Adipose tissue (tissue), 3 donors: ENCODE measurements around the gene CLCA2. TPM values are rescaled to one million over a fixed set of nuclear protein-coding genes. Genes with fewer than 3 reads are reported as not detected.

Experiments
- H3K27ac ChIP-seq: one replicate; pipeline ENCODE4 v1.5.1; 2013; ENCODE audit warnings: low read depth, low read length
- WGBS, 3 donors: extraction: QIAGEN DNeasy Blood & Tissue Kit; methylation state at CpG; one replicate each; pipeline ENCODE4 v1.1.7; 2013; 5-methylcytosine and 5-hydroxymethylcytosine counted together
- polyA plus RNA-seq, 3 donors: library from polyadenylated mRNA; stranded (reverse); fragments of 200-250 nt; gene quantifications; one replicate each; pipeline ENCODE4 v1.2.3, GENCODE V29; 2013
- donor health status: healthy with polysubstance abuse.
- donor health status: Bipolar disorder and iron deficiency.
- donor health status: healthy.

The CLCA2 gene
- polyA plus RNA-seq, 3 donors: 0.11 to 0.48 TPM; not detected in 1

- no peak overlapping the region for H3K27ac ChIP-seq
- 67 to 83% (median 81%) methylated on average over 2 of the region's 2 CpGs for WGBS, 3 donors
Measured at GRCh38 chr1:86466109-86466844, 42.3 kb downstream of the CLCA2 start.

- no peak overlapping the region for H3K27ac ChIP-seq
- 55 to 82% (median 58%) methylated on average over 4 of the region's 4 CpGs for WGBS, 3 donors
Measured at GRCh38 chr1:86466986-86467385, 43.0 kb downstream of the CLCA2 start.

GRCh38 chr1:86468501-86468977 is 44.6 kb downstream of the CLCA2 start, which contains the start of gene CLCA1:
Gene CLCA1, plus strand, starts transcription at chr1:86468927. Its CDS starts 45 bp downstream, at chr1:86468972.
- WGBS, 3 donors: 60 to 87% (median 85%) methylated on average over 7 of the region's 7 CpGs
- H3K27ac ChIP-seq: no peak within 1 kb of the TSS

- 86 to 91% (median 91%) methylated on average over 10 of the region's 10 CpGs for WGBS, 3 donors
- H3K27ac ChIP-seq: no peak overlapping the region
Measured at GRCh38 chr1:86470859-86471258, 46.9 kb downstream of the CLCA2 start.

GRCh38 chr1:86471291-86471690 is 47.3 kb downstream of the CLCA2 start:
- no peak overlapping the region for H3K27ac ChIP-seq

DNA sequence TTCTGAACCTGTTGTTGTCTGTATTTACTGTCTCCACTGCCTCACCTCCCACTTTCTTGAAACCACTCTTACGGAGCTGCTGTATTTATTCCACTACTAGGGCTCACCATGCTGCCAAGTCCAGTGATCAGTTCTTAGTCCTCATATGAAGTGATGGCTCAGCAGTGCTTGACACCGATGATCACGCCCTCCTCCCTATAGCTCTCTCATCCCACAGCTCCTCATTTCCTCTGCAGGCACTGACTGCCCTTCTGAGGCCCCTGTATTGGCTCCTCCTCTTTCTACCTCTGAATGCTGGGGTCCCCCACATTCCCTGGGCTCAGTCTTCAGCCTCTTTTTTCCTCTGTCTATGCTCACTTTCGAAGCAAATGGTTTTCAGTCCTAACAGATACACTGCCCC is 48.2 kb downstream of the CLCA2 start:
- 68 to 78% (median 71%) methylated on average over 4 of the region's 4 CpGs for WGBS, 3 donors
- H3K27ac ChIP-seq: no peak overlapping the region

DNA sequence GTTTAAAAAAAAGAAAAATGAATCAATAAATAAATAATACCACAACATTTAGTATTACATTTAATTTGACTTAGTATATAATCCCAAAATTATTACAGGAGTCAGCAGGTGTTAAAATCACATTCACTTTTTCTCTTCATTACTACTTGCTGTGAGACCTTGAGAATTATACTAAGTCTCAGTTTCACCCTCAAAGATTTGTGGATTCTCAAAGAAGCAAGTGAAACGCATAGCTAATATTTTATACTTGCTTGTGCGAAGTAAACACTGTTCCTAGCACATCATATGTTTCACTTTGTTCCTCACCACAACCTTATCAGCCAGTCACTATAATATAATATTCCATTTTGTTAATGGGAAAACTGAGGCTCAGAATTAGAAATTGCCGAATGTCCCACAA is 48.8 kb downstream of the CLCA2 start:
- H3K27ac ChIP-seq: no peak overlapping the region
- 64 to 94% (median 75%) methylated on average over 3 of the region's 3 CpGs for WGBS, 3 donors

- WGBS, 3 donors: 53 to 78% (median 63%) methylated on average over 4 of the region's 4 CpGs
Measured at GRCh38 chr1:86477256-86477655, 53.3 kb downstream of the CLCA2 start.

DNA sequence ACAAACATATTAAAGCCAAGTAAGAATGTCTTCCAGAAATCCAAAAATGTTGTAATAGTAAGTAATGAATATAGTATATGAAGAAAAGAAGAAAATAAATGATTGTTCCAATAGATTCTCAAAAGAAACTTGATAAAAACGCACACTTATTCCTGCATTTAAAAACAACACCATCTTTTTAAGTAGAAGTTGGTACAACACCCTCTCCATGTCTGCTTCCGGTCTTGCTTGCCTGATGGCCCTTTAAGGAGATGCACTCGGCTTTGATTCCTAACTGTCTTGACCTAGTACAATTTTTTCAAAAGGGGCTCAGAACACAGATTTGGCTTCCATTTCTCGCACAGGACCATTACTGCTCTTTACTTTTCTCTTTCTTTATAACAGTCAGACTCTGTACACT is 53.7 kb downstream of the CLCA2 start:
- no peak overlapping the region for H3K27ac ChIP-seq
- 63 to 74% (median 68%) methylated on average over 4 of the region's 4 CpGs for WGBS, 3 donors

More at GRCh38 chr1:86477256-86477655, 53.3 kb downstream of the CLCA2 start:
- H3K27ac ChIP-seq: no peak overlapping the region

- H3K27ac ChIP-seq: no peak overlapping the region
- 55 to 77% (median 72%) methylated on average over 5 of the region's 5 CpGs for WGBS, 3 donors
Measured at GRCh38 chr1:86478416-86479156, 54.6 kb downstream of the CLCA2 start.

DNA sequence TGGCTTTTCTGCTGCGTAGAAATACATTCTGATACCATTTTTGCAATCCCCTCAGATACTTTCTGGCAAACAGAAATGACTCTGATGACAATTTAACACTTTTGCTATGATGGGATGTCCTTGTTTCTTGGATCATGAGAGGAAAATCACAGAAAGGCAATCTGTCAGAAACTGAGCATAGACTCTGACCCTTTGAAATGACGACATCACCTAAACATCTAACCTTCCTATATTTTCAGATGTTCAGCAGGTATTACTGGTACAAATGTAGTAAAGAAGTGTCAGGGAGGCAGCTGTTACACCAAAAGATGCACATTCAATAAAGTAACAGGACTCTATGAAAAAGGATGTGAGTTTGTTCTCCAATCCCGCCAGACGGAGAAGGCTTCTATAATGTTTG is 58.0 kb downstream of the CLCA2 start:
- WGBS, 3 donors: 71 to 93% (median 89%) methylated on average over 4 of the region's 4 CpGs
- no peak overlapping the region for H3K27ac ChIP-seq

DNA sequence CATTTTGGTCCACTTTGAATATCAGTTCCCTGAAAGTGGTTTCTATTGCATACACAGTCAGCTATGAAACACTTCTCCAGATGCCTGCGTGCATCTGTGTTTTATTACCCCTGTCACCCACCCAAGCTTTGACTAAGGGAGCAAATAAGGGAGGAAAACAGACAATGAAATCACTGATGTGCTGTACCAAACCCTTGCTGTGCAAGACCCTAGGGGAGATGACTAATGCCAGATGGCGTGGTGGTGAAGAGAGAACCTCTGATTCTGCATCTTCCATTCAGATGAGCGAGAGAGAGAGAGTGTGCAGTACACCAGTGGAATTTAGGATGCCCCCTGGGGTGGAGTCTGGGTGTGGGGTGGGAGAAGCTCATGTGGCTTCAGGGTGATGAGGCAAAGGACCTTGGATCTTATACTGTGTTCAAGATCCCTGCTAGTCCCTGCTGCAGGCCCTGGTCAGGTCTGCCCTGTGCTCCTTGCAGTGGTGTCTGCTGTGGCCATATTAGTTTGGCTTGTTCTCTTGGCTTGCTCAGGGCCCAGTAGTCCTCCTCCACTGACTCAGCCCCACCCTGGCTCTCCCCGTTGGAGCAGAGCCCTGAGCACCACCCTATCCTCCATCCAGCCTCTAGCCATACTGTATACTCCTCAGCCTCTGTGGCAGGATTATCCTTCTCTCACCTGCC is 63.3 kb downstream of the CLCA2 start:
- H3K27ac ChIP-seq: no peak overlapping the region
- WGBS, 3 donors: 60 to 73% (median 71%) methylated on average over 4 of the region's 4 CpGs

DNA sequence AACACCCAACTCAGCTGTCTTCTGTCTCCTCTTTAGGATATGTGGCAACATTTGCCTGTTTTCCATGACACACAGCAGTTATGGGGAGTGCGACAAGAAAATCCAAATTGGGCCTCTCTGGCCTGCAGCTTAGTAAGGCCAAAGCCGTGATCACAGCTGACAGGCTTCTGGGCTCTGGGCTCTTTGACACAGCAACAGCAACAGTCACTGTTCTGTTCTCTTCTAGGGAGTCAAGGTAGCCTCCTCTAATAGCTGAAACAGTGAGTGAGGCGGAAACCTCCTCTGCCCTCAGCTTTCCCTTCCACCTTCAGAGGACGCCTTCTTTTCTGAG is 63.8 kb downstream of the CLCA2 start:
- H3K27ac ChIP-seq: no peak overlapping the region
- 81 to 87% (median 81%) methylated on average over 4 of the region's 4 CpGs for WGBS, 3 donors

- WGBS, 3 donors: 55 to 72% (median 63%) methylated on average over 2 of the region's 2 CpGs
- H3K27ac ChIP-seq: no peak overlapping the region
Measured at GRCh38 chr1:86489242-86489878, 65.4 kb downstream of the CLCA2 start.

- H3K27ac ChIP-seq: no peak overlapping the region
- WGBS, 3 donors: 77 to 82% (median 79%) methylated on average over 2 of the region's 2 CpGs
Measured at GRCh38 chr1:86491171-86491950, 67.4 kb downstream of the CLCA2 start.

DNA sequence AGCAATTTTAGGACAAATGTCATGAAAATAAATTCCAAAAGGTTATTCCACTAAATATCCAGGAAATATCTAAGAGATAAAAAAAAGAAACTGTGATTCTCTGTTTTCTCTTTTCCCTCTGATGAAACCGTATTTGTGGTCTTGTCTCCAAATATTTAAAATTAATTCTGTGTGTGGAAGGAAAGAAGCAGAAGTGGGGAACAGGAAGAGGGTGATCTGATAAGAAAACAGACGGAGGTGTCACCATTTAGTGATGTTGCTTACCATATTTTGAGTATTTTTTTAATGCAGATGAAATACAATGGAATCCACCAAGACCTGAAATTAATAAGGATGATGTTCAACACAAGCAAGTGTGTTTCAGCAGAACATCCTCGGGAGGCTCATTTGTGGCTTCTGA is 74.3 kb downstream of the CLCA2 start:
- H3K27ac ChIP-seq: no peak overlapping the region
- WGBS, 3 donors: 54 to 70% (median 66%) methylated on average over 3 of the region's 3 CpGs

- H3K27ac ChIP-seq: no peak overlapping the region
- 16 to 17% (median 17%) methylated on average over 3 of the region's 3 CpGs for WGBS, 3 donors
Measured at GRCh38 chr1:86499987-86500593, 76.1 kb downstream of the CLCA2 start.

DNA sequence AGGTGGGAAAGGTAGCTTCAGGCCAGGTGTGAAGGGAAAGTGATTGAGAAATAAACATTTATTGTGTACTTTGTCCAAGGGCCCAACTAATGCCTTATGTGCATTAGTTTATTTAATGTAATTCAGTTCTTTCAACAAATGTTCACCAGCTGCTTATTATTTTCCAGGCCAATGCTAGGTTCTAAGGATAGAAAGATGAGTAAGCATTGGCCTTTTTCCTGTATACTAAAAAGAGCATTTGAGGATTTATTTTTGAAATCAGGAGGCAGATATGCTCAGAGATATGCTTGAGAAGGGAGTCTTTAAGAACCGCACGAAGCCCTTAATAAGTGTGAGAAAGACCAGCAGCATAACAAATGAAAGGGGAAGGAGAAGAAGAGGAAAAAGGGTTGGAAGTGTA is 76.7 kb downstream of the CLCA2 start:
- WGBS, 3 donors: 59 to 74% (median 59%) methylated on average over 2 of the region's 2 CpGs
- H3K27ac ChIP-seq: no peak overlapping the region
